K562 (cell line): Measurements from ENCODE around the gene YES1.

Experiments used
- DNMT1 ChIP-seq: fragments of 450-650 bp; IDR thresholded peaks from 2 replicates; pipeline ENCODE4 v1.6.1; 2016; ENCODE audit warnings: antibody characterized with exemption, mild to moderate bottlenecking
- POLR2AphosphoS5 ChIP-seq: IDR thresholded peaks from 2 replicates; pipeline ENCODE4 v1.6.1; 2011; ENCODE audit warnings: mild to moderate bottlenecking, low read depth, low read length, moderate library complexity; ENCODE audit not compliant: control insufficient read depth, insufficient read depth
- ZNF76 ChIP-seq: fragments of 250-450 bp; sonication (Bioruptor Pico); IDR thresholded peaks from 2 replicates; pipeline ENCODE4 v1.4.0; 2020; ENCODE audit warnings: mild to moderate bottlenecking, moderate library complexity, borderline replicate concordance
- ZNF778 ChIP-seq: fragments of 450-650 bp; formaldehyde crosslinking; IDR thresholded peaks from 2 replicates; pipeline ENCODE4 v1.4.0; 2020; ENCODE audit warnings: mild to moderate bottlenecking, moderate library complexity

DNA sequence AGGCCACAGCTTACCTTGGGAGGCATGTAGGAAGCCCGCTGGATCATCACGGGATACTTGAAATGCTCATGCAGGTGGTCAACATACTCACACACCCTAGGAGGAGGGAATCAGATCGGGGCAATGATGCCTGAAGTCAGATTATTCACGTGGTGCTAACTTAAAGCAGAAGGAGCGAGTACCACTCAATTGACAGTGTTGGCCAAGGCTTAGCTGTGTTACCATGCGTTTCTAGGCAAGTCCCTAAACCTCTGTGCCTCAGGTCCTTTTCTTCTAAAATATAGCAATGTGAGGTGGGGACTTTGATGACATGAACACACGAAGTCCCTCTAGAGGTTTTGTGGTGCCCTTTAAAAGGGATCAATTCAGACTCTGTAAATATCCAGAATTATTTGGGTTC, 136.7 kb downstream of the YES1 start:
- TF ChIP-seq ZNF76 (CRISPR knock-in tag), result no peak
- TF ChIP-seq DNMT1, result no peak
- no peak for TF ChIP-seq ZNF778 (CRISPR knock-in tag)
- TF ChIP-seq POLR2AphosphoS5, result no peak
